ENCODE measurements around the gene FXYD5. TPM values are rescaled to one million over a fixed set of nuclear protein-coding genes. Genes with fewer than 3 reads are reported as not detected.
"Not testable (repeated sequence)": the region's sequence is repeated elsewhere in the genome, so short reads cannot be mapped to it uniquely, and the experiment has no call there.

The FXYD5 gene
- total RNA-seq, 1 donor from 2014 or later: 23.5 TPM

DNA sequence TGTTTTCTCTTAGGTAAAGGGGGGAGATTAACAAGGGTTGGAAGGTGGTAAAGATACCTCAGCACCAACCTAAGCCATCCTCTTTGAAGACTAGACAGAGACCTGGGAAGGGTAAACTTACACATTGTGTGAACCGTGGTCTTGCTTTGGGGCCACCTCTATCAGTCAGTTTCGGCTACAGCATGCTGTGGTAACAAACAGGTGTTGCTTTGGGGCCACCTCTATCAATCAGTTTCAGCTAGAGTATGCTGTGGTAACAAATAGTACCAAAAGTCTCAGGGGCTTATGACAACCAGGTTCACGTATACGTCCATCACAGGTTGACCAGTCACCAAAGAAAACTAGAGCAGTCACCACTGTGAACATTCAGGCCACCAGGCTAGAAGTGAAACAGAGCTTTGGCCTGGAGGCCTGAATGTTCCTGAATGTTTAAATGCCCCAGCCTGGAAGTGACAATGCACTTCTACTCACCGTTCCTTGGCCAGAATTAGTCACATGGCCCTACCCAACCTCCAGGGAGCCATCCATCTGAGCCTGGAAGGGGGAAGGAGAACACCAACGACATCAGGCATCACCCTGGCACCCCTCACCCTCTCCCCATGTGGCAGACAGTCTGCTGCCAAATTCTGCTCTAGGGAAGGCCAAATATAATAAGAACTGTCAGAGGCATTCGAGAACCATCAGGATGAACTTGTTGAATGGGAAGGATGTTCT lies 7.6 kb upstream of the FXYD5 start:
- ATAC-seq (no peak), DNase-seq (ENCODE audit: missing footprints) (no peak)
- intact Hi-C loops (cut with DNase I): no loop called here

- DNase-seq (ENCODE audit: missing footprints): no peak
- intact Hi-C loops (cut with DNase I): no loop called here
- ATAC-seq: no peak
Measured at GRCh38 chr19:35149463-35149862, 5.1 kb upstream of the FXYD5 start.

DNA sequence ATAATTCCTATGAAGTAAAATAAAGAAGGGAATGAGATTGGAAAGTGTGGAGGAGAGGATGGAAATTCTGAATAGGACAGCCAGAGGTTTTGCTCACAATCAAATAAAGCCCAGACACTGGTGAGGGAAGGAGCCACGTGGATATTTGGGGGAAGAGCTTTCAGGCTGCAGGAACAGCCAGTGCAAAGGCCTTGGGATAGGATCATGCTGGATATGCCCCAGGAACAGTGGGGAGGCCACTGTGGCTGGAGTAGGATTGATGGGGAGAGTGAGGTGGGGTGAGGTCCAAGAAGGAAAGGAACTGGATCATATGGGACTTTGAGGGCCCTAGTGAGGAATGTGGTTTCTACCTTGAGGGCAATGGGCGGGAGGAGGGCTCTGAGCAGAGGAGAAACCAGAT lies 4.1 kb upstream of the FXYD5 start:
- DNase-seq (ENCODE audit: missing footprints) (no peak), ATAC-seq (no peak)
- intact Hi-C loops (cut with DNase I): no loop called here

GRCh38 chr19:35151273-35152065 lies 3.1 kb upstream of the FXYD5 start:
- DNase-seq (ENCODE audit: missing footprints) (no peak), ATAC-seq (no peak)

DNA sequence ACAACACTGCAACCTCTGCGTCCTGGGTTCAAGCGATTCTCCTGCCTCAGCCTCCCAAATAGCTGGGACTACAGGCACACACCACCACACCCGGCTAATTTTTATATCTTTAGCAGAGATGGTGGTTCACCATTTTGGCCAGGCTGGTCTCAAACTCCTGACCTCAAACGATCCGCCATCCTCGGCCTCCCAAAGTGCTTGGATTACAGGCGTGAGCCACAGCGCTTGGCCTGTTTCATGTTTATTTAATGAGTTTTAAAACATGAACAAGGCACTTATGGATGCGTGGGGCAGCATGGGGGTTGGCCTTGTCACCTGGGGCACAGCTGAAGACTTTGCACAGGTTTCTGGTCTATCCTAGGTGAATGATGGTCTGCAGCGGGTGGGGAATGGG lies 1.4 kb upstream of the FXYD5 start:
- intact Hi-C loops (cut with DNase I); DNase-seq (ENCODE audit: missing footprints); ATAC-seq: not testable (repeated sequence)

More at GRCh38 chr19:35151273-35152065, 3.1 kb upstream of the FXYD5 start:
- intact Hi-C loops (cut with DNase I): no loop called here

DNA sequence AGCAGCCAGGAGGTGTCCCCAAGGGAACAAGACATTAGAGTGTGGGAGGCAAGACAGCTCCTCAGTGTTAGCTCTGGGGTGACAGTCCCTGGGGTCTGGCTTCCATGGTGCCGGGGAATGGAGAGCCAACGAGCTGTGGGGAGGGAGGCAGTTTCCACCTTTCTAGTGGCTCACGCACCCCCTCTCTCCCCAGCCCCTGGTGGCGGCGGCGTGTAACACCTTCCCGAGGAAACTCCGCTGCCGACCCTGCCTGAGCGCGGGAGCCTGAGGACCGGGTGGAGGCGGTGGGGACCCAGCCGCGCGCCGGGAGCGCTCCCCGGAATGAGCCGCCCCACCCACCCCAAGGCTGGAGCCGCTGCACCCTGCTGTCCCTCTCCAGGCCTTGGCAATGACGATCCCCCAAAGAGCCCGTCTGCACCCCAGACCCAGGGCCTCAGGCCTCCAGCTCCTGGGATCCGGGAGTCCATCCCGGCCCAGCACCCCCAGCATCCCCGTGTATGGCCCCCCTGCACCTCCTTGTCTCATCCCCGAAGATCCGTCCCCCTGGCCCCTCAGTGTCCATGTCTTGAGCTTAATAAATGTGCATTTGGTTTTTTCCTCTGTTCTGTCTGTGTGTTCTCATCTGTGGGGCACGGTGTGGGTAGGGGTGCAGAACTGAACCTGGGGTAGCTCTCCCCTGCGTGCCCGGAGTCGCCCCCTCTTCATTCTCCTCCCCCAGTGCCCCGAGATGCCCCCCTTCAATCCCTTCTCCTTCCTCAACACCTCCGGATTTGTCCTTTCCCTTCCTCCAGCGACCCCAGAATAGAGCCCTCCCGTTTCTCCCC lies 622 bp upstream of the FXYD5 start:
- ATAC-seq (peak; percentile 18), DNase-seq (ENCODE audit: missing footprints) (peak; percentile 74)
- intact Hi-C loops (cut with DNase I): no loop called here

DNA sequence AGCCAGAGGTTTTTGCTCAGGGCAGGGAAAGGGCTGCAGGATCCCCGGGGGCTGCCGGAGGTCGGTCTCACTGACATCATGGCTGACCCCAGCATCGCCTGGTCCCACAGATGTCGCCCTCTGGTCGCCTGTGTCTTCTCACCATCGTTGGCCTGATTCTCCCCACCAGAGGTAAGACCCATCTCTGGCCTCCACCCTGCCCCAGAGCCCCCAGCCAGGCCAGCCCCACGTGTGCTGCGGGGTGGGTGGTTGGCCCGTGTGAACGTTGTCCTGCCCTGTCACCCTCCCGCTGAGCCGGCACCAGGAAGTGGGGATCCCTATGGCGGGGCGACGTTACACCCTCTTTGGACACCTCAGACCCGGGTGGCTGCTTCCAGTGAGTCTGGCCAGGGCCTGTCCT lies 906 bp downstream of the FXYD5 start:
- intact Hi-C loops (cut with DNase I): no loop called here
- no peak for ATAC-seq
- no peak for DNase-seq (ENCODE audit: missing footprints)

DNA sequence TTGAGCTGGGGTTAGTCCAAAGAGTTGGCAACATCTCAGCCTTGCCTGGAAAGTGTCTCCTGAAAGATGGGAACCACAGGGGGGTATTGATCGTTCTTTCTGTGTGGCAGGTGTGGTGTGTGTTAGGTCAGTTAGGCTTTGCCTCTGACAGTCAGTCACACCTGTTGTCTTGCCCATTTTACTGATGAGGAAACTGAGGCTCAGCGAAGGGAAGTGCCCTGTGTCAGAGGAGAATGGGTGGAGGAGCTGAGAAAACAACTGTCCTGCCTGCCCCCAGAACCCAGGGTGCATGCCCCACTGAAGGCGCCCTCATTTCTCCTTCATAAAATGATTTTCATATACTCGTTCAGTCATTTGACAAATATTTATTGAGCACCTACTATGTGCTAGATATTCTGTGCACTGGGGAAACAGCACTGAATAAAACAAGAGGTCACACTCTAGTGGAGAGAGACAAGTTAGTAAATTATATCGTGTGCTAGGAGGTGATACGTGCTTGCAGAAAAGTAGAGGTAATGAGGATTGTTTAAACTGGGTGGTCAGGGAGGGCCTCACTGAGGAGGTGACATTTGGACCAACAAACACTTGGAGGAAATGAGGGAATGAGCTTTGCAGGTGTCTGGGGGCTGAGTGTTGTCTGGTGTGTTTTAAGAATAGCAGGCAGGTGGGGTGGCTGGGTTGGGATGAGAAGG lies 1.6 kb downstream of the FXYD5 start:
- no peak for ATAC-seq
- no peak for DNase-seq (ENCODE audit: missing footprints)
- intact Hi-C loops (cut with DNase I): no loop called here

GRCh38 chr19:35156673-35157014 lies 2.1 kb downstream of the FXYD5 start:
- intact Hi-C loops (cut with DNase I): no loop called here
- ATAC-seq: no peak

GRCh38 chr19:35157431-35157830 lies 2.9 kb downstream of the FXYD5 start:
- DNase-seq (ENCODE audit: missing footprints) (no peak), ATAC-seq (no peak)
- intact Hi-C loops (cut with DNase I): no loop called here

More at GRCh38 chr19:35156673-35157014, 2.1 kb downstream of the FXYD5 start:
- DNase-seq (ENCODE audit: missing footprints): no peak

GRCh38 chr19:35159606-35160005 lies 5.1 kb downstream of the FXYD5 start:
- ATAC-seq: no peak
- no peak for DNase-seq (ENCODE audit: missing footprints)
- intact Hi-C loops (cut with DNase I): no loop called here

DNA sequence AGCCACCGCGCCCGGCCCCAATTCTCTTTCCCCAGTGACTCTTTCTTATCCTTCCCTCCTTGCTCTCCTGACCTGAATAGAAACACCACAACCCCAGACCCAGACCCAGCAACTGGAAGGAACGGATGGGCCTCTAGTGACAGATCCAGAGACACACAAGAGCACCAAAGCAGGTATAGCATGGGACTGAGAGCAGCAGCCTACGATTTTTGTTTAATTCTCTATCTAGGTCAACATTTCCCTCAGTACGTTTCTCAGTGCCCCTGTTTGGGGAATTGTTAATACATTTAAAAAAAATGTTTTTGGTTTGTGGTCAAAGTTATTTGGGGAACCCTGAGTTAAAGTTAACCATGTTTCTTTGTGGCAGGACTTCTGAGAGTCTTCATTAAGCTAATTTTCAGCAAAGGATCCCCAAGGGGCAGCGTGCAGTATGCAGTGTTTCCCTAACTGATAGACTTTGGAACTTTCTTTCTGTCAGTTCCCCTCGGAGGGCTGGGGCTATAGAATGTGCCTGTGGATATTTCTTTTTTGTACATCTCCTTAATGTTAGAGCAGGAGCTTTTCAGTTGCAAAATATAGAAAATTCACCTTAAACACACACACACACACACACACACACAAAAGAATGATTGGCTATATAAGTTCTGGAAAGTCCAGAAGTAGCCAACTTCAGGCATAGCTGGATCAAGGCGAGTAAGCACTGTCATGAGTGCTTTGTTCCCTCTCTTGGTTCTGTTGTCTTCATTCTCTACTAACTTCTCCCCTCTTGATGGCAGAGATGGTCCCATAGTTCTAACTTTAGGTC lies 6.3 kb downstream of the FXYD5 start:
- intact Hi-C loops (cut with DNase I): no loop called here
- ATAC-seq (no peak), DNase-seq (ENCODE audit: missing footprints) (no peak)

- no peak for ATAC-seq
- intact Hi-C loops (cut with DNase I): no loop called here
- no peak for DNase-seq (ENCODE audit: missing footprints)
Measured at GRCh38 chr19:35161434-35161743, 6.9 kb downstream of the FXYD5 start.

- ATAC-seq (no peak), DNase-seq (ENCODE audit: missing footprints) (no peak)
- intact Hi-C loops (cut with DNase I): no loop called here
Measured at GRCh38 chr19:35162471-35163326, 8.2 kb downstream of the FXYD5 start.

DNA sequence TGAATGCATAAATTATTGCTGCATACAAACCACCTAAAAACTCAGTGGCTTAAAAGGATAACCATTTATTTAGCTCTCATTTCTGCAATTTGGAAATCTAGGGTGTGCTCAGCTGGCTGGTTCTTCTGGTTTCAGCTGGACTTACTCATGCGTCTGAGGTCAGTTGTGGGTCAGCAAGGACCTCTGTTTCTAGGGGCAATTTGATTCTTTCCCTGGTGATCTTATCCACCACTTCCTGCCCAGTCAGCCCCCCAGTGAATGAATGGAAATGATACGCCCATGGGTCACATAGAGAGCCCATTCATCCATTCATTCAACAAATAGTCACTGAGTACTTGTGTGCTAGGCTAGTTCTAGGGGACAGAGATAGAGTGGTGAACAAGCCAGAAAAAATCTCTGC lies 9.9 kb downstream of the FXYD5 start:
- no peak for DNase-seq (ENCODE audit: missing footprints)
- ATAC-seq: no peak
- intact Hi-C loops (cut with DNase I): no loop called here

GRCh38 chr19:35165200-35166058 lies 10.9 kb downstream of the FXYD5 start:
- ATAC-seq: no peak
- DNase-seq (ENCODE audit: missing footprints): no peak
- intact Hi-C loops (cut with DNase I): no loop called here

Measured in Right ventricle myocardium inferior (tissue), 1 donor.